ENCODE data around the gene WDR5.

WDR5 gene

GRCh38 chr9:134152488-134152887 lies 16.6 kb downstream of the WDR5 start:
- no peak overlapping the region for H3K56ac ChIP-seq (ENCODE audit: low read length)
- no peaks in the 10 kb centered on the region for H3K27me3 ChIP-seq (ENCODE audit: insufficient read depth, low read length, poor library complexity)
- DNase-seq = no peak
- no peak overlapping the region for H3K4me2 ChIP-seq (ENCODE audit: low read length)
- no peak overlapping the region for H4K5ac ChIP-seq (ENCODE audit: low read length)
- H3K4ac ChIP-seq (ENCODE audit: low read depth, low read length) = no peak overlapping the region
- H3K23ac ChIP-seq (ENCODE audit: low read length) = no peak overlapping the region
- no peak overlapping the region for H3K27ac ChIP-seq (ENCODE audit: low read depth, low read length)
- no peak overlapping the region for H4K8ac ChIP-seq (ENCODE audit: low read depth, low read length)
- H2BK120ac ChIP-seq (ENCODE audit: low read depth, low read length) = no peak overlapping the region
- H3K36me3 ChIP-seq (ENCODE audit: control insufficient read depth, insufficient read depth, low read length) = peaks cover 25% of the 10 kb centered on the region
- H3K18ac ChIP-seq (ENCODE audit: low read length) = no peak overlapping the region
- no peak overlapping the region for H2BK15ac ChIP-seq (replicated peaks; ENCODE audit: low read depth)
- no CpG with 5 or more reads among the region's 11 CpGs for WGBS (ENCODE audit: extremely low coverage, insufficient coverage, low lambda C conversion rate)
- H3K4me3 ChIP-seq (ENCODE audit: low read length) = no peak overlapping the region
- no peaks in the 10 kb centered on the region for H3K79me1 ChIP-seq (ENCODE audit: low read length)
- H2BK5ac ChIP-seq (ENCODE audit: low read length) = no peak overlapping the region
- no peaks in the 10 kb centered on the region for H3K79me2 ChIP-seq (ENCODE audit: control insufficient read depth, insufficient read depth, low read length)
- H3K4me1 ChIP-seq (ENCODE audit: control insufficient read depth, low read depth, low read length) = no peaks in the 10 kb centered on the region
- no peak overlapping the region for H2AK5ac ChIP-seq (ENCODE audit: low read length)
- H3K9ac ChIP-seq (ENCODE audit: low read length) = no peak overlapping the region

GRCh38 chr9:134153450-134153849 lies 17.6 kb downstream of the WDR5 start:
- Histone ChIP-seq H3K36me3 (ENCODE audit: control insufficient read depth, insufficient read depth, low read length) (peaks cover 25% of the 10 kb centered on the region), H3K4ac (ENCODE audit: low read depth, low read length) (no peak overlapping the region), H3K4me3 (ENCODE audit: low read length) (no peak overlapping the region), H4K8ac (ENCODE audit: low read depth, low read length) (no peak overlapping the region), H3K4me1 (ENCODE audit: control insufficient read depth, low read depth, low read length) (no peaks in the 10 kb centered on the region), H3K79me2 (ENCODE audit: control insufficient read depth, insufficient read depth, low read length) (no peaks in the 10 kb centered on the region), H3K27ac (ENCODE audit: low read depth, low read length) (no peak overlapping the region), H3K23ac (ENCODE audit: low read length) (no peak overlapping the region), H3K27me3 (ENCODE audit: insufficient read depth, low read length, poor library complexity) (no peaks in the 10 kb centered on the region), H3K18ac (ENCODE audit: low read length) (no peak overlapping the region), H3K9ac (ENCODE audit: low read length) (no peak overlapping the region), H2BK5ac (ENCODE audit: low read length) (no peak overlapping the region), H2BK15ac (replicated peaks; ENCODE audit: low read depth) (no peak overlapping the region), H3K56ac (ENCODE audit: low read length) (no peak overlapping the region), H2AK5ac (ENCODE audit: low read length) (no peak overlapping the region), H4K5ac (ENCODE audit: low read length) (no peak overlapping the region), H3K4me2 (ENCODE audit: low read length) (no peak overlapping the region), H2BK120ac (ENCODE audit: low read depth, low read length) (no peak overlapping the region), H3K79me1 (ENCODE audit: low read length) (no peaks in the 10 kb centered on the region)
- DNase-seq = no peak
- WGBS (ENCODE audit: extremely low coverage, insufficient coverage, low lambda C conversion rate) = no CpG with 5 or more reads among the region's 23 CpGs

GRCh38 chr9:134154262-134154701 lies 18.4 kb downstream of the WDR5 start:
- H3K18ac ChIP-seq (ENCODE audit: low read length) = no peak overlapping the region
- H2BK5ac ChIP-seq (ENCODE audit: low read length) = no peak overlapping the region
- no peak overlapping the region for H4K5ac ChIP-seq (ENCODE audit: low read length)
- no peak overlapping the region for H3K56ac ChIP-seq (ENCODE audit: low read length)
- no peak overlapping the region for H3K4ac ChIP-seq (ENCODE audit: low read depth, low read length)
- H3K9ac ChIP-seq (ENCODE audit: low read length) = no peak overlapping the region
- H3K79me2 ChIP-seq (ENCODE audit: control insufficient read depth, insufficient read depth, low read length) = no peaks in the 10 kb centered on the region
- DNase-seq = no peak
- no peak overlapping the region for H2AK5ac ChIP-seq (ENCODE audit: low read length)
- H3K27me3 ChIP-seq (ENCODE audit: insufficient read depth, low read length, poor library complexity) = no peaks in the 10 kb centered on the region
- no peaks in the 10 kb centered on the region for H3K79me1 ChIP-seq (ENCODE audit: low read length)
- no peak overlapping the region for H3K27ac ChIP-seq (ENCODE audit: low read depth, low read length)
- H3K4me2 ChIP-seq (ENCODE audit: low read length) = no peak overlapping the region
- no CpG with 5 or more reads among the region's 27 CpGs for WGBS (ENCODE audit: extremely low coverage, insufficient coverage, low lambda C conversion rate)
- H2BK15ac ChIP-seq (replicated peaks; ENCODE audit: low read depth) = no peak overlapping the region
- H3K36me3 ChIP-seq (ENCODE audit: control insufficient read depth, insufficient read depth, low read length) = peaks cover 25% of the 10 kb centered on the region
- H2BK120ac ChIP-seq (ENCODE audit: low read depth, low read length) = no peak overlapping the region
- no peak overlapping the region for H4K8ac ChIP-seq (ENCODE audit: low read depth, low read length)
- H3K4me3 ChIP-seq (ENCODE audit: low read length) = no peak overlapping the region
- no peak overlapping the region for H3K23ac ChIP-seq (ENCODE audit: low read length)
- no peaks in the 10 kb centered on the region for H3K4me1 ChIP-seq (ENCODE audit: control insufficient read depth, low read depth, low read length)

GRCh38 chr9:134155812-134156377 lies 20.0 kb downstream of the WDR5 start:
- Histone ChIP-seq H2AK5ac (ENCODE audit: low read length) (no peak overlapping the region), H3K79me2 (ENCODE audit: control insufficient read depth, insufficient read depth, low read length) (no peaks in the 10 kb centered on the region), H3K4me2 (ENCODE audit: low read length) (no peak overlapping the region), H2BK120ac (ENCODE audit: low read depth, low read length) (no peak overlapping the region), H3K4me3 (ENCODE audit: low read length) (no peak overlapping the region), H3K79me1 (ENCODE audit: low read length) (no peaks in the 10 kb centered on the region), H3K4me1 (ENCODE audit: control insufficient read depth, low read depth, low read length) (no peaks in the 10 kb centered on the region), H2BK15ac (replicated peaks; ENCODE audit: low read depth) (no peak overlapping the region), H3K56ac (ENCODE audit: low read length) (no peak overlapping the region), H3K18ac (ENCODE audit: low read length) (no peak overlapping the region), H2BK5ac (ENCODE audit: low read length) (no peak overlapping the region), H3K9ac (ENCODE audit: low read length) (no peak overlapping the region), H4K5ac (ENCODE audit: low read length) (no peak overlapping the region), H3K36me3 (ENCODE audit: control insufficient read depth, insufficient read depth, low read length) (peaks cover 25% of the 10 kb centered on the region), H3K23ac (ENCODE audit: low read length) (no peak overlapping the region), H4K8ac (ENCODE audit: low read depth, low read length) (no peak overlapping the region), H3K27me3 (ENCODE audit: insufficient read depth, low read length, poor library complexity) (no peaks in the 10 kb centered on the region), H3K27ac (ENCODE audit: low read depth, low read length) (no peak overlapping the region), H3K4ac (ENCODE audit: low read depth, low read length) (no peak overlapping the region)
- WGBS (ENCODE audit: extremely low coverage, insufficient coverage, low lambda C conversion rate) = no CpG with 5 or more reads among the region's 20 CpGs
- no peak for DNase-seq

- Histone ChIP-seq H3K18ac (ENCODE audit: low read length) (no peak overlapping the region), H3K27me3 (ENCODE audit: insufficient read depth, low read length, poor library complexity) (no peaks in the 10 kb centered on the region), H2AK5ac (ENCODE audit: low read length) (no peak overlapping the region), H3K79me1 (ENCODE audit: low read length) (no peaks in the 10 kb centered on the region), H3K79me2 (ENCODE audit: control insufficient read depth, insufficient read depth, low read length) (no peaks in the 10 kb centered on the region), H3K9ac (ENCODE audit: low read length) (no peak overlapping the region), H3K23ac (ENCODE audit: low read length) (no peak overlapping the region), H3K4me2 (ENCODE audit: low read length) (no peak overlapping the region), H3K4me3 (ENCODE audit: low read length) (no peak overlapping the region), H2BK5ac (ENCODE audit: low read length) (no peak overlapping the region), H2BK120ac (ENCODE audit: low read depth, low read length) (no peak overlapping the region), H4K8ac (ENCODE audit: low read depth, low read length) (no peak overlapping the region), H4K5ac (ENCODE audit: low read length) (no peak overlapping the region), H3K56ac (ENCODE audit: low read length) (no peak overlapping the region), H3K4me1 (ENCODE audit: control insufficient read depth, low read depth, low read length) (no peaks in the 10 kb centered on the region), H3K27ac (ENCODE audit: low read depth, low read length) (no peak overlapping the region), H2BK15ac (replicated peaks; ENCODE audit: low read depth) (no peak overlapping the region), H3K4ac (ENCODE audit: low read depth, low read length) (no peak overlapping the region), H3K36me3 (ENCODE audit: control insufficient read depth, insufficient read depth, low read length) (peaks cover 23% of the 10 kb centered on the region)
- WGBS (ENCODE audit: extremely low coverage, insufficient coverage, low lambda C conversion rate) = no CpG with 5 or more reads among the region's 33 CpGs
- no peak for DNase-seq
Measured at GRCh38 chr9:134156564-134157377, 20.9 kb downstream of the WDR5 start.
